Nephron progenitor cell (in vitro differentiated cells): ENCODE data around the gene COL20A1.

Source experiments
- DNase-seq: peaks from one replicate; pipeline ENCODE4 v3.0.0; 2021
- H3K27ac Mint-ChIP-seq: 2 replicates; pipeline ENCODE4 v1.8.0; 2021; ENCODE audit warnings: mild to moderate bottlenecking, moderate library complexity, mixed read lengths
- H3K27me3 Mint-ChIP-seq: 2 replicates; pipeline ENCODE4 v1.8.0; 2021; ENCODE audit warnings: mild to moderate bottlenecking, low read depth, mixed read lengths; ENCODE audit not compliant: poor library complexity
- H3K36me3 Mint-ChIP-seq: 2 replicates; pipeline ENCODE4 v1.8.0; 2021; ENCODE audit warnings: low read depth, mixed read lengths
- H3K4me1 Mint-ChIP-seq: 2 replicates; pipeline ENCODE4 v1.8.0; 2021; ENCODE audit warnings: mixed read lengths
- H3K4me3 Mint-ChIP-seq: 2 replicates; pipeline ENCODE4 v1.8.0; 2021; ENCODE audit warnings: mild to moderate bottlenecking, moderate library complexity, mixed read lengths
- H3K9me3 Mint-ChIP-seq: 2 replicates; pipeline ENCODE4 v1.8.0; 2021; ENCODE audit warnings: mild to moderate bottlenecking, moderate library complexity, mixed read lengths
- CTCF ChIP-seq: fragments of 200-600 bp; sonication (generic); IDR thresholded peaks from 2 replicates; pipeline ENCODE4 v1.5.0; 2021; ENCODE audit warnings: antibody characterized with exemption

Gene COL20A1

GRCh38 chr20:63315240-63315689 lies 22.3 kb downstream of the COL20A1 start:
- Mint-ChIP-seq H3K27ac (no peak overlapping the region), H3K4me3 (no peak overlapping the region), H3K4me1 (peaks cover 8% of the 10 kb centered on the region), H3K27me3 (peaks cover 8% of the 10 kb centered on the region), H3K36me3 (no peaks in the 10 kb centered on the region), H3K9me3 (no peaks in the 10 kb centered on the region)
- DNase-seq, result no peak
- TF ChIP-seq CTCF, result no peak

DNA sequence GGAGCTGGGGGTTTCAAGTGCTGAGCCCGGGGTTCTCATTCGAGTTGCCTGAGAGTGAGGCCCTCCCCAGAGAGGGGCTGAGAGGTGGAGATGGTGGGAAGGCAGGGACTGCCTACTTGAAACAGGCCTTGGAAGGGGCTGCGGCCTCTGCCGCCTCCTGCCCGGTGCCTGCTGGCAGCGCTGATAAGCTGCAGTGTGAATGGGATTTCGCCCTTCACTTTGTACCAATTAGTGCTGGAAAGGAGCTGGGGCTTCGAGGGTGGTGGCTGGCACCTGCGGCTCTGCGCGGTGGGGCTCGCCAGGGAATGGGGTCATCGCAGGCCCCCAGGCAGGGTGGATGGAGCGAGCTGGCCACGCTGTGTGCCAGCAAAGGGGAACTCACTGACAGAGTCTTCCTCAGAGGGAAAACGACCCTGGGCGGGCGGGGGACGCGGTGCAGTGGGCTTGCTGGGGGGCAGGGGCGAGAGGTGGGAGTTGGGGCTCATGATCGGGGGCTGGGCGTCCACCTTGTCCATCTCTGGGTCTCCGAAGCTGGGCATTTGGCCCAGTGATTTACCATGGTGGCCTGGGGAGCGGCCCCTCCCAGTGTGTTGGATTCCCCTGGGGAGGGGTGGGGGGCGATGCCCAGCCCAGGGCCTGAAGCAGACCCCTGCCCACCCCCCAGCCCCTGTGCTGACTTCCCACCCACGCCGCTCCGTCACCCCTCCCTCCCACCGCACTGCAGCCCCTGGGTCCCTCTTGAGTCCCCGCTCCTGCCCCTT lies 22.9 kb downstream of the COL20A1 start:
- no peak overlapping the region for H3K4me3 Mint-ChIP-seq
- no peaks in the 10 kb centered on the region for H3K36me3 Mint-ChIP-seq
- DNase-seq, result no peak
- no peak overlapping the region for H3K27ac Mint-ChIP-seq
- no peak for TF ChIP-seq CTCF
- H3K9me3 Mint-ChIP-seq, result no peaks in the 10 kb centered on the region
- peaks cover 4% of the 10 kb centered on the region for H3K27me3 Mint-ChIP-seq
- peaks cover 8% of the 10 kb centered on the region for H3K4me1 Mint-ChIP-seq

GRCh38 chr20:63316502-63316921 lies 23.5 kb downstream of the COL20A1 start:
- peaks cover 4% of the 10 kb centered on the region for H3K27me3 Mint-ChIP-seq
- no peaks in the 10 kb centered on the region for H3K9me3 Mint-ChIP-seq
- no peak for DNase-seq
- H3K27ac Mint-ChIP-seq, result no peak overlapping the region
- TF ChIP-seq CTCF, result no peak
- H3K4me1 Mint-ChIP-seq, result peaks cover 14% of the 10 kb centered on the region
- H3K36me3 Mint-ChIP-seq, result no peaks in the 10 kb centered on the region
- H3K4me3 Mint-ChIP-seq, result no peak overlapping the region

DNA sequence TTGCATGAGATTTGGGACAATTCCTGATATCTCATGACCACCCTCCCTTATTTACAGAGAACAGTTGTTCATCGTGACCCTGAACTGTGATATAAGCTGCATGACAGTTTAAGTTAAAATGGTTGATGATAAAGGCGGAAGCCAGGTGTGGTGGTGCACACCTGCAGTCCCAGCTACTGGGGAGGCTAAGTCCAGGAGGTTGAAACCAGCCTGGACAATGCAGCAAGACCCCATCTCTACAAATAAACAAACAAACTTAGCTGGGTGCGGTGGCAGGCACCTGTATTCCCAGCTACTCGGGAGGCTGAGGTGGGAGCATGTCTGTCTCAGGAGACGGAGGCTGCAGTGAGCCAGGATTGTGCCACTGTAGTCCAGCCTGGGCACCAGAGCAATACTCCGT lies 24.1 kb downstream of the COL20A1 start:
- Mint-ChIP-seq H3K36me3 (no peaks in the 10 kb centered on the region), H3K9me3 (no peaks in the 10 kb centered on the region), H3K4me1 (peaks cover 14% of the 10 kb centered on the region), H3K27ac (no peak overlapping the region), H3K4me3 (no peak overlapping the region), H3K27me3 (peaks cover 5% of the 10 kb centered on the region)
- no peak for DNase-seq
- no peak for TF ChIP-seq CTCF

DNA sequence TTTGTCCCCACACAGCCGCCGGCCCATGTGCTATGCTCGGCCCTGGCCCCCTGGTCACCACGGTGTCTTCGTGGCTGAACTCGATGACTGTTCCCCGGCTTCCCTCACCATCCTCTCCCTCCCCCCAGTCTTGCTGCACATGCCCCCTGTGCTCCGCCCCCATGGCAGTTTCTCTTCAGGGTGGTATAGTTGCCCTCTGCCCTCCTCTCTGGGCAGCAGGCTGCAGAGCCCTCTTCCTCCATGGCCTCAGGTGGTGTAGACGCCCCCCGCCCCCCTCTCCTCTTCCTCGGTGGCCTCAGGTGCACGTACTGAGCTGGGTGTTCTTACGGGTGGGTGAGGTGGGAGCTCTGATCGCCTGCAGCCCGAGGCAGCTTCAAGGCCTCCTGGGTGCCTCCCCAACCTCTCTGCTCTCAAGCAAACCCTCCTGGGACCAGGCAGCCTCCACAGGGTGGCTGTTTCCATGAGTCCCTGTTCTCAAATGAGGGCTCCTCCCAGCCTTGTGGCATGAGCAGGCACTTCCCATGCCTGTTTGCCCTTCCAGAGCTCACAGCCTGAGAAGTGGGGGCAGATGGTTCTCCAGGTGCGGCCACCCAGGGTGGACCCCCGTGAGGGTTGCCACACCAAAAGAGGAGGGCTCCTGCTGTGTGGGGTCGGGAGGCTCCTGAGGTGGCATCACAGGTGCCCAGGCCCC lies 24.8 kb downstream of the COL20A1 start:
- H3K27me3 Mint-ChIP-seq, result peaks cover 10% of the 10 kb centered on the region
- no peak overlapping the region for H3K27ac Mint-ChIP-seq
- no peak overlapping the region for H3K4me3 Mint-ChIP-seq
- H3K36me3 Mint-ChIP-seq, result no peaks in the 10 kb centered on the region
- DNase-seq, result no peak
- no peak for TF ChIP-seq CTCF
- H3K4me1 Mint-ChIP-seq, result peaks cover 14% of the 10 kb centered on the region
- no peaks in the 10 kb centered on the region for H3K9me3 Mint-ChIP-seq
